HG03571 (cell line): ENCODE measurements around the gene LAMA3.

ENCODE experiments used
- ATAC-seq: cut with Tn5 transposase; IDR thresholded peaks from one replicate; pipeline ENCODE4 v1.9.1; 2021; ENCODE audit not compliant: unreplicated experiment

The LAMA3 gene

GRCh38 chr18:23842305-23842704 lies 153.1 kb downstream of the LAMA3 start:
- ATAC-seq = no peak

DNA sequence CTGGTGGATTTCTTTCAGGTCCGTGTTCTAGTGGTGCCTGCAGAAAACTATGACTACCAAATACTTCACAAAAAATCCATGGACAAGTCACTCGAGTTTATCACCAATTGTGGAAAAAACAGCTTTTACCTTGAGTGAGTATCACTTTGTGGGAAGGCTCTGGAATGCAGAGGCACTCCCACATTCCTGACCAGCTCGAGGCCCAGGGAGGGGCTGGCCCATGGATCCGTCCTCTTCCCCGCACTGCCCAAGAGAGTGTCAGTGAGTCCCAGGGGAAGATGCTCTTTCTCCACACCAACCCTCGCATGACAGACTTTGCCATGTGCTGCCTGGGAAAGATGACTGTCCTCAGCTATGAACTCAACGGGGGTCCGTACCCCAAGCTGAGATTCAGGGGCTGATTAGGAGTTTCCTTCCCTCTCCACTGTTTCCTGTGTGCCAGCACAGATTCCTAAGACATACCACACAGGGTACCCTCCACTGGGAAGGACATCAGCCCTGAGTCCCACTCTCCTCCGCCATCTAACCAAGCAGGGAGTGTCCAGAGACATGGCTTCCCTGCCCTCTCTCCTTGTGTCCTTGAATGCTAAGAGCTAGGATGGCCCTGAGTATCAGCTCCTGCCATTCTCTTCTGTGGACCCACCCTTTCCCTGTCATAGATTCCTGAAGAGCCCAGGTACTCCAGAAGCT lies 155.9 kb downstream of the LAMA3 start:
- ATAC-seq = no peak

GRCh38 chr18:23845988-23846630 lies 156.9 kb downstream of the LAMA3 start:
- no peak for ATAC-seq

DNA sequence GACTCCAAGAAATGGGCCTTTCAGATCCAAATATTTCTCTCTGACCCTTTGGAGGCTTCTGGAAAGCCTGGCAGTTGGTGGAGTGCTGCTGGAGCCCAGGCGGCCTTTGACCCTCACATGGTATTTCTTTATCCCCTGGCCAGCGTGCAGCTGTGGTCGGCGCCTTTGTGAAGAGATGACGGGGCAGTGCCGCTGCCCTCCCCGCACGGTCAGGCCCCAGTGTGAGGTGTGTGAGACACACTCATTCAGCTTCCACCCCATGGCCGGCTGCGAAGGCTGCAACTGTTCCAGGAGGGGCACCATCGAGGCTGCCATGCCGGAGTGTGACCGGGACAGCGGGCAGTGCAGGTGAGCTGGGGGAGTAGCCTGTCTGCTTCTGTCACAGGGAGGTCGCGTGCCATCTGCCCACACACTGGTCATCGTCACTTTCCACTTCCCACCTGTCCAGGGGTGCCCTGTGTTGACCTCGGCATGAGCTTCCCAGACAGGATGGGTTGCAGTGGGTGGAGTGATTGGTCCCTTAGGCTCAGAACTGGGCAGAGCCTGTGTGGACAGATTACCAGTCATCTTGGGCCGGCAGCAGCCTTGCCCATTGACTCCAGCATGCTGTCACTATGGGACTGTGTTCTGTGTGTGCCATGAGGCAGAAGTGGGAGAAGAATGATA lies 158.2 kb downstream of the LAMA3 start:
- ATAC-seq = no peak

DNA sequence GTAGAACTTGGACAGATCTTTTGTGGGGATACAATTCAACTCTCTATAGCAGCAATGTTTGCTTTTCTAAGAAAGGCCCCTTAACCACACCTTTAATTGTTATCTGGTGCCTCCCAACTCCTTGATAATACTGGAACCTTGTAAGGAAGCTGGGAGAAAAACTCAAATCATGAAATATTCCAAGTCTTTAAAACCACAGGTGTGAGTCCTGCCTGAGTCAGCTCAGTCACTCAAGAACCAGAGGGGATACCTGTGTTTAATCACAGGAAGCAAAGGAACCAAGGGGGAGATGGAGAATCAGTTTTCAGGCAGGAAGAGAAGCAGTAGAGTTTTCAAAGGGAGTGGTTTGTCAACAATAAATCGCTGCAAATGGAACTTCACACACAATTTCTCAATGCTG lies 159.9 kb downstream of the LAMA3 start:
- no peak for ATAC-seq

DNA sequence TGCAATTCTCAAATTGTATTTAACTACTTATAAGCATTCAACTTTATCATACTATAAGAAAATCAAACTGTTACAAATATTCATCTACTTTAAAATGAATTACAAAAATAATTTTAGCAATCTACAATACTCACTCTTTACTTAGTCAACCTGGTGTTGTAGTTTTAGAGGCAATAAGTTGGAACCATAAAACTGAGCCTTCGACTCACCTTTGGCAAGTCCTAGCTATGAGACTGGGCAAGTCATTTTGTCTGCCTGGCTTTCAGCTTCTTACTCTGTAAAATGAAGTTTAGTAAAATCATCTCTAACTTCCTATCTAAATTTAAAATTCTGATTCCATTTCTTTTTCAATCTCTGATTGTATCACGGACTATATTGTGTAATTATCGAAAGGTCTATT lies 161.0 kb downstream of the LAMA3 start:
- ATAC-seq = no peak

- no peak for ATAC-seq
Observed at GRCh38 chr18:23851470-23852002, 162.3 kb downstream of the LAMA3 start.

GRCh38 chr18:23852236-23853045 lies 163.2 kb downstream of the LAMA3 start:
- no peak for ATAC-seq

DNA sequence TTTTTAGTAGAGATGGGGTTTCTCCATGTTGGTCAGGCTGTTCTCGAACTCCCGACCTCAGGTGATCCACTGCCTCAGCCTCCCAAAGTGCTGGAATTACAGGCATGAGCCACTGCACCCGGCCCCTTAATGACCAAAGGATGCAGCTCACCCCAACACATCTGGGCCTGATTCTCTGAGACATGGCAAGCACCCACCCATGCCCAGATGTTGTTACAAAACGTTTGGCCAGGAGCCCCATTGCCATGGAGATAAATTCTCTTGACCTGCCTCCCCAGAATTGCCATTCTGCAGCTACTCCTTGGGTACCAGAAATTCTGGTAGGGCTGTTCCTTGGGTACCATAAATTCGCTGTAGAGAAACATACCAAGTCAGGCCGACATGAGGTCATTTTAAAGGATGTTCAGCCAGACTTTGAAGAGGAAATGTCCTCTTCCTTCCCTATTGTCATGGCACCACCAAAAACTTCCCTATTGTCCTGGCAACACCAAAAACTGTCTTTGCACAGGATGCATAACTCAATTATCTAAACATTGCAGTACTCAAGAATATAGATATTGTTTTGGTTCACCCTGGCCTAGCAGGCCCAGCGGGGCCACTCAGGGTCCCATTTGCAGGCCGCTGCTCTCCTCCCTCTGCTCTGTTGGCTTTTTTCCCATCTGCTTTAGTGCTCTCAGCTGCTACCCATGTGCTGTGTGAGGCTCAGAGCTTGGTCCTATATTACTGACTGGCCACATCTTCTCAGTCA lies 164.4 kb downstream of the LAMA3 start:
- no peak for ATAC-seq

- ATAC-seq = no peak
Observed at GRCh38 chr18:23855721-23856120, 166.5 kb downstream of the LAMA3 start.

DNA sequence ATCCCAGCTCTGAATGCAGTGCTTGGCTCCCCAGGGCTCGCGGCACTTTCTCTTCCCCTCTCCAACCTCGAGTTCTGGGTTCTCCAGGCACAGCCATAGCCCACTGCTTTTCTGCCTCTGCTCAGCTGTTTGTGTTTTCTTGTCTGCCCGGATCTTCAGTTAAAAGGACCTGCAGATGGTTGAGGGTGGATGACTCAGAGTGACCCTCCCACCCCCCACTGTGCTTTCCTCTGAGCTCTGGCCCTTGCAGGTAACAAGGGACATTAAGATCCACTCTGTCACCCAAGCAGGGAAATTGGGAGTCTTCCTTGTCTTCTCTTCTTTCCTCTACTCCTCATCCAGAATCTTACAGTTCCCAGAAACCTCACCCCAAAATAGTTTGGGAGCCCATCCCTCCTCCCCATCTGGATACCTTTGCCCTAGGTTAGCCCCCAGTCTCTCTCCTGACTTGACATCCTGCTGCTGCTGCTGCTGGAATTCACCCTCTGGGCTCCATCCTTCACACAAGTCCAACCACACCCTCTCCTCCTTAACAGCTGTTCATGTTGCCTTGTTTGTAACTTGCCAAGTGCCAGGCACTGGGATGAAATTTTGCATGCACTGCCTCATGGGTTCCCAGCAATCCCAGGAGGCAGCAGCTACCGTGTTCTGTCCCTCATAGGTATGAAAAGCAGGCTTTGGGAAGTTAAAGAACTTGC lies 167.4 kb downstream of the LAMA3 start:
- ATAC-seq = no peak

GRCh38 chr18:23857164-23857552 lies 167.9 kb downstream of the LAMA3 start:
- ATAC-seq = no peak

DNA sequence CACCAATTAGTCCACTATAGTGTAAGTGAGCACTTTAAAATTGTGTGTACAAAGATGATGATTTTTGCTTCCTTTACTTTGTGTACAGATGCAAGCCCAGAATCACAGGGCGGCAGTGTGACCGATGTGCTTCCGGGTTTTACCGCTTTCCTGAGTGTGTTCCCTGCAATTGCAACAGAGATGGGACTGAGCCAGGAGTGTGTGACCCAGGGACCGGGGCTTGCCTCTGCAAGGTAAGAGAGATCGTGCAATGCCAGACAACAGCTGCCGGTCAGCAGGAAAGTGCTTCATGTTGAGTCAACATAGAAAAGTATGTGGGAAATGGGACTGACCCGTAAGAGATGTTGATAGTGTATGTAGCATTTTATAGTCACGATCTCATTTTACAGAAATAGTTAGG lies 168.5 kb downstream of the LAMA3 start:
- ATAC-seq = no peak

- no peak for ATAC-seq
Observed at GRCh38 chr18:23859466-23860336, 170.4 kb downstream of the LAMA3 start.

- ATAC-seq = no peak
Observed at GRCh38 chr18:23861326-23861725, 172.1 kb downstream of the LAMA3 start.

DNA sequence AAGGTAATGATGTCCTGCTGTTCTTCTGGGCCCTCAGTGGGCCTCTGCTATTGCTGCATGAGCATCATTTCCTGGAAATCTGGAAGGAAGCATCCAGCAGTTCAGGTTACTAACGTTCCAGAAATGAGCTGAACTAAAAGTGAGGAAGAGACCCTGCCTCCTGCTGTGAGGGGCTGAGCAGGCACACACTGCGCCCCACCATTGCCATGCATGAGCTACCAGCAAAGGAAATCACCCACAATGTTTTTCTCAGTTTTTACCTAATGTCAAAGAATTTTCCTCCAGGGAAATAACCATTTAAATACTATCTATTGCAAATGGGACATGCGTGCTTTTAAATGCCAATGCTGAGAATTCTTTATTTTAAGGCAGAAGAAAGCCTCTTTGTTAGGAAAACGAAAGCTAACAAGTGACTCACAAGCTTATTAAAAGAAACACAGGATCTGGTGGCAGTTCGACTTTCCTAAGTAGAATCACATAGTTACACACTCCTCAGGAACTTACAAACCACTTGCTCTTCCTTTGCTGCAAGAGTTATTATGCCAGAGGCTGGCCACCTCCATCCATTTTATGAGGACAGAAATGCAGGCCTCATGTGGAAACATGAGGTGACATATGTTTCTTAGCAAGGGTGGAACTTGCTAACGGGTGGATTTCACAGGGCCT lies 172.7 kb downstream of the LAMA3 start:
- ATAC-seq = no peak

DNA sequence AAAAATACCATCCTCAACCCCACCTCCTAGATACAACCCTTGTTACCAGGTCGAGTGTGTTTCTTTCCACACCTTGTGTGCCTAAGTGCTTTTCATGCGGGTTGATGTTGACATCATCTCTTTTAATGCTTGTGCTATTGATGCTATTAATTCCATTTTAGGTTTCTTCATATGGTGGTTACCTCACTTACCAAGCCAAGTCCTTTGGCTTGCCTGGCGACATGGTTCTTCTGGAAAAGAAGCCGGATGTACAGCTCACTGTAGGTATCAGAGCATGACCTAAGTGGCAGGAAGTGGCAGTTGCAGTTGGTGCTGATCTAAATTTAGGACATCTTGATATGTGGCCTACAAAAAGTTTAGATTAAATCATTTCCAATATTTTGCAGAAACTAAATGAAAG lies 175.4 kb downstream of the LAMA3 start:
- no peak for ATAC-seq

- ATAC-seq = no peak
Observed at GRCh38 chr18:23867006-23867405, 177.8 kb downstream of the LAMA3 start.
